ENCODE measurements around the gene POFUT2.

GRCh38 chr21:45249626-45250025, 38.1 kb downstream of the POFUT2 start:
- TF ChIP-seq CTCF (IDR thresholded peaks at IDR 0.05) (no peak), POLR2A (IDR thresholded peaks at IDR 0.05) (no peak)
